K562 (cell line): ENCODE data around the gene GPX2.

ENCODE experiments used
- BRF2 ChIP-seq: IDR thresholded peaks from 3 replicates; pipeline ENCODE4 v1.6.1; 2011; ENCODE audit warnings: borderline replicate concordance, mild to moderate bottlenecking; ENCODE audit not compliant: insufficient read length, insufficient read depth
- CEBPB ChIP-seq: fragments of 450-650 bp; IDR thresholded peaks from 2 replicates; pipeline ENCODE4 v1.6.1; 2016; ENCODE audit warnings: missing genetic modification characterization, missing compliant biosample characterization
- ELF4 ChIP-seq: fragments of 450-650 bp; formaldehyde crosslinking; IDR thresholded peaks from 2 replicates; pipeline ENCODE4 v1.4.0; 2022; ENCODE audit warnings: missing genetic modification characterization
- MAX ChIP-seq: sonication (generic); formaldehyde crosslinking; IDR thresholded peaks from 2 replicates; pipeline ENCODE4 v1.9.0; 2022; ENCODE audit warnings: mild to moderate bottlenecking, missing genetic modification reagents
- POLR2H ChIP-seq: IDR thresholded peaks from 2 replicates; pipeline ENCODE4 v1.6.1; 2016; ENCODE audit warnings: missing genetic modification characterization, low read depth, mild to moderate bottlenecking, control low read depth, missing compliant biosample characterization, moderate library complexity
- SIRT6 ChIP-seq: IDR thresholded peaks from one replicate; pipeline ENCODE4 v1.6.1; 2012; ENCODE audit warnings: low read depth, mild to moderate bottlenecking, control low read depth, inconsistent platforms, low read length, moderate library complexity
- ZFX ChIP-seq: sonication (generic); formaldehyde crosslinking; IDR thresholded peaks from 2 replicates; pipeline ENCODE4 v1.8.0; 2022; ENCODE audit warnings: mild to moderate bottlenecking, missing genetic modification reagents, moderate library complexity
- ZNF184 ChIP-seq: sonication (generic); formaldehyde crosslinking; IDR thresholded peaks from 2 replicates; pipeline ENCODE4 v1.5.0; 2020; ENCODE audit warnings: missing genetic modification reagents
- ZNF277 ChIP-seq: fragments of 250-450 bp; sonication (Bioruptor Pico); IDR thresholded peaks from 2 replicates; pipeline ENCODE4 v1.8.0; 2022; ENCODE audit warnings: inconsistent platforms, mild to moderate bottlenecking, moderate library complexity, borderline replicate concordance
- ZNF699 ChIP-seq: fragments of 250-450 bp; sonication (Bioruptor Pico); IDR thresholded peaks from 2 replicates; pipeline ENCODE4 v1.8.0; 2021; ENCODE audit warnings: mild to moderate bottlenecking, moderate library complexity; ENCODE audit not compliant: insufficient replicate concordance

GRCh38 chr14:64951291-64951690, 8.7 kb upstream of the GPX2 start:
- no peak for TF ChIP-seq MAX (CRISPR knock-in tag)
- no peak for TF ChIP-seq SIRT6
- TF ChIP-seq BRF2, result no peak
- TF ChIP-seq CEBPB (tag), result no peak
- no peak for TF ChIP-seq ZNF277 (CRISPR knock-in tag)
- TF ChIP-seq ELF4, result no peak
- TF ChIP-seq POLR2H (tag), result no peak
- no peak for TF ChIP-seq ZNF699 (CRISPR knock-in tag)
- TF ChIP-seq ZFX (CRISPR knock-in tag), result no peak
- no peak for TF ChIP-seq ZNF184 (CRISPR knock-in tag)
